Measurements from ENCODE around the gene CAMSAP1. TPM values are rescaled to one million over a fixed set of nuclear protein-coding genes. Genes with fewer than 3 reads are reported as not detected.

Gene CAMSAP1
- total and polyA plus RNA-seq, 9 of the 15 experiments (the other 6 are each of a cell fraction or from before 2014, with no cell fraction given) = 1.5 to 28.8 (median 14.3) TPM

- H3K9ac ChIP-seq (ENCODE audit: insufficient read depth in 1 of 2, low read depth in 2 of 2, low read length in 2 of 2) = no peak overlapping the region
- no peak for ATAC-seq
- no peaks in the 10 kb centered on the region for H3K9me1 ChIP-seq (ENCODE audit: control insufficient read depth, insufficient read depth, low read length)
- WGBS (ENCODE audit: insufficient coverage, low coverage, missing lambda C conversion rate) = 0% methylated on average over 8 of the region's 20 CpGs
- no peak overlapping the region for H3K4me3 ChIP-seq
- no peak overlapping the region for H2AFZ ChIP-seq (ENCODE audit: low read depth, low read length)
- peaks cover 0 to 26% of the 10 kb centered on the region in 2 experiments; a peak in 1 of 5 replicates for H3K4me1 ChIP-seq (replicated peaks in 1 of 2; ENCODE audit: control insufficient read depth in 2 of 2, insufficient read depth in 2 of 2, low read length in 2 of 2)
- no TSS peak for BruUV-seq (replicated peaks)
- peaks cover 5 to 59% of the 10 kb centered on the region in 2 experiments; a peak in 4 of 5 replicates for H3K27me3 ChIP-seq (ENCODE audit: control insufficient read depth in 2 of 2, insufficient read depth in 2 of 2, low read length in 2 of 2)
- no peak for FAIRE-seq
- no peak for DNase-seq (ENCODE audit: extremely low read depth in 1 of 4, low spot score in 3 of 4)
- peaks cover 2% of the 10 kb centered on the region; the same call in 1 of the 2 replicates for H3K9me3 ChIP-seq (replicated peaks; ENCODE audit: control insufficient read depth, insufficient read depth, low read depth, low read length)
- peaks cover 5% of the 10 kb centered on the region; the same call in 1 of the 2 replicates for H4K20me1 ChIP-seq (replicated peaks; ENCODE audit: control insufficient read depth, insufficient read depth, low read length)
- intact Hi-C loops (cut with micrococcal nuclease) = no loop called here
- no peaks in the 10 kb centered on the region for H3K79me2 ChIP-seq (ENCODE audit: control insufficient read depth, insufficient read depth, low read length)
- H3K36me3 ChIP-seq (ENCODE audit: control insufficient read depth, insufficient read depth, low read length) = no peaks in the 10 kb centered on the region
- no peak overlapping the region for H3K4me2 ChIP-seq (ENCODE audit: insufficient read depth, low read length)
- no peak for TF ChIP-seq BCL6 (CRISPR knock-in tag; IDR thresholded peaks at IDR 0.05)
- TF ChIP-seq ZNF134 (CRISPR knock-in tag; conservative IDR thresholded peaks at IDR 0.05) = no peak
- TF ChIP-seq DMBX1 (CRISPR knock-in tag; IDR thresholded peaks at IDR 0.05; ENCODE audit: borderline replicate concordance) = no peak
- TF ChIP-seq SNAPC5 (CRISPR knock-in tag; IDR thresholded peaks at IDR 0.05) = no peak
- no peak for TF ChIP-seq POLR3A (IDR thresholded peaks at IDR 0.05; ENCODE audit: borderline replicate concordance, extremely low read depth, insufficient read depth, insufficient read length)
- TF ChIP-seq PTBP1 (IDR thresholded peaks at IDR 0.05; ENCODE audit: low read depth, low read length) = no peak
- no peak for TF ChIP-seq ZNF395 (CRISPR knock-in tag; IDR thresholded peaks at IDR 0.05)
- TF ChIP-seq SMARCA5 (IDR thresholded peaks at IDR 0.05) = no peak
- no peak for TF ChIP-seq RNF219 (CRISPR knock-in tag; IDR thresholded peaks at IDR 0.05)
- no peak for TF ChIP-seq ATF2 (CRISPR knock-in tag; IDR thresholded peaks at IDR 0.05)
- TF ChIP-seq ZNF778 (CRISPR knock-in tag; IDR thresholded peaks at IDR 0.05) = no peak
- TF ChIP-seq SPI1 (IDR thresholded peaks at IDR 0.05; ENCODE audit: borderline replicate concordance, low read depth, low read length) = no peak
- no peak for TF ChIP-seq TCF15 (CRISPR knock-in tag; IDR thresholded peaks at IDR 0.05)
- TF ChIP-seq RBM34 (IDR thresholded peaks at IDR 0.05; ENCODE audit: borderline replicate concordance, insufficient read depth, low read length) = no peak
- no peak for TF ChIP-seq ZNF76 (CRISPR knock-in tag; IDR thresholded peaks at IDR 0.05; ENCODE audit: borderline replicate concordance)
- TF ChIP-seq CAMTA2 (CRISPR knock-in tag; conservative IDR thresholded peaks at IDR 0.05) = no peak
- TF ChIP-seq TBL1XR1 (IDR thresholded peaks at IDR 0.05; ENCODE audit: low read length in 2 of 2) = no peak
- ChIA-PET POLR2A (interaction anchor here (0.6 kb wide), 1 partner anchor 11 kb away, joined by 3 read pairs; no protein-coding TSS in a partner anchor), CTCF (ENCODE audit: low intra/inter-chr PET ratio) (no interaction called here)
- H3K27ac ChIP-seq (ENCODE audit: extremely low read depth, low read depth, low read length) = no peak overlapping the region
- in situ Hi-C loops (cut with MboI) = no loop called here
Measured at GRCh38 chr9:135761150-135761844, 146.0 kb downstream of the CAMSAP1 start.
